Ishikawa (cell line): ENCODE measurements around the gene DPM1.

Experiments used
- CEBPB ChIP-seq: IDR thresholded peaks from 2 replicates; pipeline ENCODE4 v1.6.1; 2012
- EP300 ChIP-seq: IDR thresholded peaks from 2 replicates; pipeline ENCODE4 v1.6.1; 2012; ENCODE audit warnings: borderline replicate concordance
- FOXM1 ChIP-seq: IDR thresholded peaks from 2 replicates; pipeline ENCODE4 v1.6.1; 2012; ENCODE audit warnings: low read depth, borderline replicate concordance
- RAD21 ChIP-seq: IDR thresholded peaks from 2 replicates; pipeline ENCODE4 v1.6.1; 2012; ENCODE audit warnings: low read depth
- TCF12 ChIP-seq: IDR thresholded peaks from 2 replicates; pipeline ENCODE4 v1.6.1; 2012; ENCODE audit warnings: low read depth
- YY1 ChIP-seq: IDR thresholded peaks from 2 replicates; pipeline ENCODE4 v1.6.1; 2012; ENCODE audit warnings: low read depth
- TF ChIP-seq, protein P1 (sequence below): IDR thresholded peaks from 2 replicates; pipeline ENCODE4 v1.6.1; 2012
- TF ChIP-seq, protein P2 (sequence below): IDR thresholded peaks from 2 replicates; pipeline ENCODE4 v1.6.1; 2012; ENCODE audit warnings: low read depth, mild to moderate bottlenecking

DNA sequence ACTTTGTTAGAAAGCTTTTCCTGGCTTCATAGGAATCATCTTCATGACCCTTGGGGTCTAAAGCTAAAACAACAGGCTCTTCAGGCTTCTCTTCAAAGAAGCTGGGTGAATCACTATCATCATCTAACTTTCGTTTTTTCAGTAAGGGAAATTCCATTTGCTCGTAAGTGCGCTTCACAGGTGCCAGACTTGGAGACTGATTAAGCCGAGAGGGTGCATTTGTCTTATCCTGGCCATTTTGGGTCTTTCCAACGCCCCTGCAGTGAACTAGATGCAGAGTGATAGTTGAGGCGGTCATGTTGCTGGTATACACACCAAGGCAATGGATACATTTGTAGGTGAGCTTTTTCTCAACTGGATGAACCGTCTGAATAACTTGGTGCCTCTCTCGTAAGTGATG is 65.9 kb downstream of the DPM1 start:
- TF ChIP-seq RAD21 (no peak), YY1 (no peak), FOXM1 (no peak), CEBPB (no peak), TCF12 (no peak), EP300 (no peak)
- TF ChIP-seq, protein P1, sequence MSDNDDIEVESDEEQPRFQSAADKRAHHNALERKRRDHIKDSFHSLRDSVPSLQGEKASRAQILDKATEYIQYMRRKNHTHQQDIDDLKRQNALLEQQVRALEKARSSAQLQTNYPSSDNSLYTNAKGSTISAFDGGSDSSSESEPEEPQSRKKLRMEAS: no peak
- TF ChIP-seq, protein P2, sequence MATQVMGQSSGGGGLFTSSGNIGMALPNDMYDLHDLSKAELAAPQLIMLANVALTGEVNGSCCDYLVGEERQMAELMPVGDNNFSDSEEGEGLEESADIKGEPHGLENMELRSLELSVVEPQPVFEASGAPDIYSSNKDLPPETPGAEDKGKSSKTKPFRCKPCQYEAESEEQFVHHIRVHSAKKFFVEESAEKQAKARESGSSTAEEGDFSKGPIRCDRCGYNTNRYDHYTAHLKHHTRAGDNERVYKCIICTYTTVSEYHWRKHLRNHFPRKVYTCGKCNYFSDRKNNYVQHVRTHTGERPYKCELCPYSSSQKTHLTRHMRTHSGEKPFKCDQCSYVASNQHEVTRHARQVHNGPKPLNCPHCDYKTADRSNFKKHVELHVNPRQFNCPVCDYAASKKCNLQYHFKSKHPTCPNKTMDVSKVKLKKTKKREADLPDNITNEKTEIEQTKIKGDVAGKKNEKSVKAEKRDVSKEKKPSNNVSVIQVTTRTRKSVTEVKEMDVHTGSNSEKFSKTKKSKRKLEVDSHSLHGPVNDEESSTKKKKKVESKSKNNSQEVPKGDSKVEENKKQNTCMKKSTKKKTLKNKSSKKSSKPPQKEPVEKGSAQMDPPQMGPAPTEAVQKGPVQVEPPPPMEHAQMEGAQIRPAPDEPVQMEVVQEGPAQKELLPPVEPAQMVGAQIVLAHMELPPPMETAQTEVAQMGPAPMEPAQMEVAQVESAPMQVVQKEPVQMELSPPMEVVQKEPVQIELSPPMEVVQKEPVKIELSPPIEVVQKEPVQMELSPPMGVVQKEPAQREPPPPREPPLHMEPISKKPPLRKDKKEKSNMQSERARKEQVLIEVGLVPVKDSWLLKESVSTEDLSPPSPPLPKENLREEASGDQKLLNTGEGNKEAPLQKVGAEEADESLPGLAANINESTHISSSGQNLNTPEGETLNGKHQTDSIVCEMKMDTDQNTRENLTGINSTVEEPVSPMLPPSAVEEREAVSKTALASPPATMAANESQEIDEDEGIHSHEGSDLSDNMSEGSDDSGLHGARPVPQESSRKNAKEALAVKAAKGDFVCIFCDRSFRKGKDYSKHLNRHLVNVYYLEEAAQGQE: no peak
